ENCODE results near the gene AXL. TPM values are rescaled to one million over a fixed set of nuclear protein-coding genes. Genes with fewer than 3 reads are reported as not detected.
"Not testable (repeated sequence)": the region's sequence is repeated elsewhere in the genome, so short reads cannot be mapped to it uniquely, and the experiment has no call there.

AXL gene
- total RNA-seq, 1 experiment from 2014 or later = 27.7 TPM

- no peak for DNase-seq (ENCODE audit: extremely low read depth, low read depth)
These were observed 50.0 kb downstream of the AXL start for GRCh38 chr19:41269055-41269454.

GRCh38 chr19:41269571-41269970, 50.5 kb downstream of the AXL start:
- no peak for DNase-seq (ENCODE audit: extremely low read depth, low read depth)

GRCh38 chr19:41273076-41273475, 54.1 kb downstream of the AXL start:
- DNase-seq (ENCODE audit: extremely low read depth, low read depth) = no peak

- no peak for DNase-seq (ENCODE audit: extremely low read depth, low read depth)
These were observed 55.8 kb downstream of the AXL start for GRCh38 chr19:41274802-41275201.

GRCh38 chr19:41276231-41276630, 57.2 kb downstream of the AXL start:
- no peak for DNase-seq (ENCODE audit: extremely low read depth, low read depth)

- DNase-seq (ENCODE audit: extremely low read depth, low read depth) = no peak
These were observed 59.5 kb downstream of the AXL start for GRCh38 chr19:41278478-41278877.

GRCh38 chr19:41288673-41289530, 69.9 kb downstream of the AXL start:
- DNase-seq (ENCODE audit: extremely low read depth, low read depth) = no peak

GRCh38 chr19:41289814-41290213, 70.8 kb downstream of the AXL start:
- DNase-seq (ENCODE audit: extremely low read depth, low read depth) = not testable (repeated sequence)

- DNase-seq (ENCODE audit: extremely low read depth, low read depth) = no peak
These were observed 75.4 kb downstream of the AXL start for GRCh38 chr19:41294393-41294792.

- DNase-seq (ENCODE audit: extremely low read depth, low read depth) = no peak
These were observed 76.5 kb downstream of the AXL start for GRCh38 chr19:41295499-41295898.

- no peak for DNase-seq (ENCODE audit: extremely low read depth, low read depth)
These were observed 77.4 kb downstream of the AXL start for GRCh38 chr19:41296433-41296871.

- no peak for DNase-seq (ENCODE audit: extremely low read depth, low read depth)
These were observed 78.8 kb downstream of the AXL start for GRCh38 chr19:41297628-41298347.

- DNase-seq (ENCODE audit: extremely low read depth, low read depth) = no peak
These were observed 79.4 kb downstream of the AXL start for GRCh38 chr19:41298348-41298964.

GRCh38 chr19:41299046-41299754, 80.2 kb downstream of the AXL start:
- DNase-seq (ENCODE audit: extremely low read depth, low read depth) = no peak

- no peak for DNase-seq (ENCODE audit: extremely low read depth, low read depth)
These were observed 80.7 kb downstream of the AXL start for GRCh38 chr19:41299755-41300089.

- DNase-seq (ENCODE audit: extremely low read depth, low read depth) = no peak
These were observed 81.5 kb downstream of the AXL start for GRCh38 chr19:41300555-41300954.

GRCh38 chr19:41302624-41303351, 83.8 kb downstream of the AXL start:
- no peak for DNase-seq (ENCODE audit: extremely low read depth, low read depth)

- DNase-seq (ENCODE audit: extremely low read depth, low read depth) = no peak
These were observed 84.9 kb downstream of the AXL start for GRCh38 chr19:41303954-41304353.

- DNase-seq (ENCODE audit: extremely low read depth, low read depth) = no peak
These were observed 85.9 kb downstream of the AXL start for GRCh38 chr19:41304706-41305483.
